H1 (cell line): ENCODE measurements around the gene BOLA1. TPM values are rescaled to one million over a fixed set of nuclear protein-coding genes. Genes with fewer than 3 reads are reported as not detected.

ENCODE experiments used
- ASH2L ChIP-seq: fragments of 200-600, 300-600 bp; sonication (generic); IDR thresholded peaks from one replicate; pipeline ENCODE4 v1.7.1; 2017; ENCODE audit warnings: low read length
- BCL11A ChIP-seq, 2 experiments: IDR thresholded peaks; one replicate each; pipeline ENCODE4 v1.6.1; 2011; ENCODE audit warnings: low read depth in 2 of 2, low read length in 2 of 2, mild to moderate bottlenecking in 2 of 2
- CHD2 ChIP-seq: IDR thresholded peaks from 2 replicates; pipeline ENCODE4 v1.6.1; 2012; ENCODE audit warnings: low read length, improper control_type of control experiment
- E2F6 ChIP-seq: IDR thresholded peaks from 2 replicates; pipeline ENCODE4 v1.6.1; 2012; ENCODE audit warnings: inconsistent platforms
- EGR1 ChIP-seq: IDR thresholded peaks from 2 replicates; pipeline ENCODE4 v1.6.1; 2011; ENCODE audit warnings: low read depth, low read length, borderline replicate concordance
- FOSL1 ChIP-seq: IDR thresholded peaks from 2 replicates; pipeline ENCODE4 v1.6.1; 2011; ENCODE audit warnings: mild to moderate bottlenecking, low read depth, low read length, moderate library complexity; ENCODE audit not compliant: insufficient read depth
- HDAC2 ChIP-seq, 2 experiments: fragments of 300-600 bp in 1 of 2; sonication (generic) in 1 of 2; IDR thresholded peaks; 2 replicates each; pipeline ENCODE4 v1.6.1; 2011 to 2012; ENCODE audit warnings: low read depth in 2 of 2, low read length in 2 of 2, mild to moderate bottlenecking in 2 of 2, moderate library complexity in 2 of 2, borderline replicate concordance in 1 of 2, inconsistent platforms in 1 of 2
- KDM4A ChIP-seq: IDR thresholded peaks from one replicate; pipeline ENCODE4 v1.7.1; 2012; ENCODE audit warnings: low read depth, mild to moderate bottlenecking, moderate library complexity, low read length, inconsistent platforms; ENCODE audit not compliant: severe bottlenecking
- KDM5A ChIP-seq: fragments of 200-600 bp; IDR thresholded peaks from 2 replicates; pipeline ENCODE4 v1.7.1; 2012; ENCODE audit warnings: mild to moderate bottlenecking, low read length, inconsistent platforms, mixed read lengths
- MAX ChIP-seq: IDR thresholded peaks from 2 replicates; pipeline ENCODE4 v1.6.1; 2012; ENCODE audit warnings: inconsistent platforms
- NANOG ChIP-seq: IDR thresholded peaks from 2 replicates; pipeline ENCODE4 v1.6.1; 2011; ENCODE audit warnings: low read length, low read depth, mild to moderate bottlenecking, inconsistent platforms; ENCODE audit not compliant: insufficient read depth, poor library complexity, severe bottlenecking
- NRF1 ChIP-seq: IDR thresholded peaks from 2 replicates; pipeline ENCODE4 v1.6.1; 2011; ENCODE audit warnings: mild to moderate bottlenecking, low read depth, low read length, improper control_type of control experiment
- RNF2 ChIP-seq: fragments of 200-900, 300-1000 bp; sonication (generic); IDR thresholded peaks from 2 replicates; pipeline ENCODE4 v1.7.1; 2016; ENCODE audit warnings: borderline replicate concordance, low read depth, mild to moderate bottlenecking, antibody characterized with exemption, low read length; ENCODE audit not compliant: poor library complexity, severe bottlenecking; ENCODE audit errors: missing control alignments
- SIN3A ChIP-seq, 2 experiments: IDR thresholded peaks in 1 of 2; conservative IDR thresholded peaks in 1 of 2; 2 replicates each; pipeline ENCODE4 v1.6.1; 2011 to 2012; ENCODE audit warnings: low read length in 2 of 2, improper control_type of control experiment in 1 of 2, low read depth in 1 of 2, mild to moderate bottlenecking in 1 of 2
- SP2 ChIP-seq: IDR thresholded peaks from 2 replicates; pipeline ENCODE4 v1.6.1; 2012; ENCODE audit warnings: mild to moderate bottlenecking, low read length, inconsistent platforms
- SP4 ChIP-seq: IDR thresholded peaks from 2 replicates; pipeline ENCODE4 v1.6.1; 2012; ENCODE audit warnings: low read length, inconsistent platforms
- ZNF274 ChIP-seq: IDR thresholded peaks from 2 replicates; pipeline ENCODE4 v1.7.0; 2012; ENCODE audit warnings: low read length, borderline replicate concordance; ENCODE audit errors: extremely low read depth
- polyA plus RNA-seq, 7 experiments: library from polyadenylated mRNA; depleted of rRNA in 3 of 7; stranded (reverse) in 5 of 7; unstranded in 2 of 7; fragments of >200 nt in 5 of 7; fragments of 200-250 nt in 2 of 7; gene quantifications; 1 replicate in 5 of 7; 2 replicates in 1 of 7; 4 replicates in 1 of 7; pipeline versions ENCODE4 v1.2.1 to v1.2.3, GENCODE V29; 2011 to 2013; ENCODE audit warnings: missing spikeins in 2 of 7, mixed read lengths in 2 of 7
- total RNA-seq: library from RNA; stranded (reverse); fragmentation: NEBNext Ultra II Directional; extraction: Animal tissue kit (Norgen Biotek cat#: 25700); gene quantifications from 2 replicates; pipeline ENCODE4 v1.2.1, GENCODE V29; 2021
- TF ChIP-seq, protein P1 (sequence below): IDR thresholded peaks from 2 replicates; pipeline ENCODE4 v1.6.1; 2011; ENCODE audit warnings: low read length, improper control_type of control experiment

Gene BOLA1
- total and polyA plus RNA-seq, 2 of the 8 experiments (the other 6 are each of a cell fraction or from before 2014, with no cell fraction given) = 8.1 to 15.4 TPM

DNA sequence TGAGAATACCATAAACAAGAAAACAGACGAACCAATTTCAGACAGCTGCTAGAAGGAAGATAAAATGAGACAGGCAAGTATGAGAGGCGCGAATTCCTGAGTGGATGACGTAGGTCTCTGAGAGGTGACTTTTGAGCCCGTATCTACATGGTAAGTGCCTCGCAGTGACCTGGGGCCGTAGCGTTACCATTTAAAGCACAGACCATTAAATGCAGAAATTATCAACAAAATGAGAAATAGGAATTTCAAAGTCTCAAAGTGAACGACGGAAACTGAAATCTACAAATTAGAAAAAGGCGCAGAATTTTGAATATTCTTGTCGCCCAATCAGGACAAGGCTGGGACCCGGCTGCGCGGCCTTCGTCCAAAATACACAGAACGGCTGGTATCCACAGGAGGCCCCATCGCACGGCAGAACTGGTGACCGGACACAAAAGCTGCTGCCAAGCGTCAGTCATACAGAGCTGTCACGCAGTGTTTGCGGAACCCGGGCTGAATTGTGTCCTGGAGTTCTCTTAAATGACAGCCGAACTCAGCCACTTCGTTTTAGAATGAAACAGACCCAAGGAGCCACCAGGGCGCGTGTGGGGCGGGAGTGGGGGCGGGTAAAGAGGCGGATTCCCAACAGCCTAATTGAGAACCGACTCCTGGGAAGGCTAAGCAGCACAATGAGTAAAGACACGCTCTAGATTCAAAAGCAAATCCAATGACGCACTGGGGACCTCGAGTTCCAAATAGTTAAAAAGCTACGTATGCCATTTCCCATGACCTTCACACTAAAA is 13.8 kb upstream of the BOLA1 start (continued):
- TF ChIP-seq ASH2L = peak; percentile 16
- TF ChIP-seq SP4 = peak; percentile 87
- TF ChIP-seq ZNF274 = no peak
- TF ChIP-seq EGR1 = no peak
- TF ChIP-seq RNF2 = no peak
- TF ChIP-seq SP2 = no peak
- TF ChIP-seq HDAC2 (IDR thresholded peaks at IDR 0.05; ENCODE audit: borderline replicate concordance in 1 of 2, low read depth in 2 of 2, low read length in 2 of 2) = no peak; a peak in 1 of 4 replicates
- no peak for TF ChIP-seq BCL11A (IDR thresholded peaks at IDR 0.05; ENCODE audit: low read depth in 2 of 2, low read length in 2 of 2)
- peak; percentile 17; the same call in 1 of the 2 replicates for TF ChIP-seq MAX
- peak; percentile 75 to 91; a peak in 3 of 4 replicates for TF ChIP-seq SIN3A (conservative IDR thresholded peaks at IDR 0.05 in 1 of 2, IDR thresholded peaks at IDR 0.05 in 1 of 2; ENCODE audit: low read depth in 1 of 2, low read length in 2 of 2)
- TF ChIP-seq KDM5A = no peak
- peak; percentile 20; the same call in 1 of the 2 replicates for TF ChIP-seq CHD2
- TF ChIP-seq KDM4A = peak; percentile 16
- TF ChIP-seq E2F6 = no peak
- TF ChIP-seq FOSL1 = no peak
- TF ChIP-seq NRF1 = peak; percentile 15; the same call in 1 of the 2 replicates
- no peak for TF ChIP-seq NANOG
- TF ChIP-seq, protein P1, sequence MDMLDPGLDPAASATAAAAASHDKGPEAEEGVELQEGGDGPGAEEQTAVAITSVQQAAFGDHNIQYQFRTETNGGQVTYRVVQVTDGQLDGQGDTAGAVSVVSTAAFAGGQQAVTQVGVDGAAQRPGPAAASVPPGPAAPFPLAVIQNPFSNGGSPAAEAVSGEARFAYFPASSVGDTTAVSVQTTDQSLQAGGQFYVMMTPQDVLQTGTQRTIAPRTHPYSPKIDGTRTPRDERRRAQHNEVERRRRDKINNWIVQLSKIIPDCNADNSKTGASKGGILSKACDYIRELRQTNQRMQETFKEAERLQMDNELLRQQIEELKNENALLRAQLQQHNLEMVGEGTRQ = no peak; the same call in 1 of the 2 replicates
